ENCODE data around the gene ZNF772.

The ZNF772 gene

GRCh38 chr19:57473646-57474045 is 3.7 kb downstream of the ZNF772 start:
- no peak for DNase-seq (ENCODE audit: insufficient read length, low spot score)
- TF ChIP-seq, protein P1, sequence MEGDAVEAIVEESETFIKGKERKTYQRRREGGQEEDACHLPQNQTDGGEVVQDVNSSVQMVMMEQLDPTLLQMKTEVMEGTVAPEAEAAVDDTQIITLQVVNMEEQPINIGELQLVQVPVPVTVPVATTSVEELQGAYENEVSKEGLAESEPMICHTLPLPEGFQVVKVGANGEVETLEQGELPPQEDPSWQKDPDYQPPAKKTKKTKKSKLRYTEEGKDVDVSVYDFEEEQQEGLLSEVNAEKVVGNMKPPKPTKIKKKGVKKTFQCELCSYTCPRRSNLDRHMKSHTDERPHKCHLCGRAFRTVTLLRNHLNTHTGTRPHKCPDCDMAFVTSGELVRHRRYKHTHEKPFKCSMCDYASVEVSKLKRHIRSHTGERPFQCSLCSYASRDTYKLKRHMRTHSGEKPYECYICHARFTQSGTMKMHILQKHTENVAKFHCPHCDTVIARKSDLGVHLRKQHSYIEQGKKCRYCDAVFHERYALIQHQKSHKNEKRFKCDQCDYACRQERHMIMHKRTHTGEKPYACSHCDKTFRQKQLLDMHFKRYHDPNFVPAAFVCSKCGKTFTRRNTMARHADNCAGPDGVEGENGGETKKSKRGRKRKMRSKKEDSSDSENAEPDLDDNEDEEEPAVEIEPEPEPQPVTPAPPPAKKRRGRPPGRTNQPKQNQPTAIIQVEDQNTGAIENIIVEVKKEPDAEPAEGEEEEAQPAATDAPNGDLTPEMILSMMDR (IDR thresholded peaks at IDR 0.05; ENCODE audit: insufficient read depth, missing control alignments): no peak
- no peak for FAIRE-seq

- FAIRE-seq: no peak
- DNase-seq (ENCODE audit: insufficient read length, low spot score): no peak
- TF ChIP-seq, protein P1 (IDR thresholded peaks at IDR 0.05; ENCODE audit: insufficient read depth, missing control alignments): no peak
These were observed 10.9 kb downstream of the ZNF772 start for GRCh38 chr19:57466489-57466888.

GRCh38 chr19:57465680-57466381 is 11.5 kb downstream of the ZNF772 start:
- TF ChIP-seq, protein P1 (IDR thresholded peaks at IDR 0.05; ENCODE audit: insufficient read depth, missing control alignments): peak; percentile 35
- FAIRE-seq (no peak), DNase-seq (ENCODE audit: insufficient read length, low spot score) (no peak)

DNA sequence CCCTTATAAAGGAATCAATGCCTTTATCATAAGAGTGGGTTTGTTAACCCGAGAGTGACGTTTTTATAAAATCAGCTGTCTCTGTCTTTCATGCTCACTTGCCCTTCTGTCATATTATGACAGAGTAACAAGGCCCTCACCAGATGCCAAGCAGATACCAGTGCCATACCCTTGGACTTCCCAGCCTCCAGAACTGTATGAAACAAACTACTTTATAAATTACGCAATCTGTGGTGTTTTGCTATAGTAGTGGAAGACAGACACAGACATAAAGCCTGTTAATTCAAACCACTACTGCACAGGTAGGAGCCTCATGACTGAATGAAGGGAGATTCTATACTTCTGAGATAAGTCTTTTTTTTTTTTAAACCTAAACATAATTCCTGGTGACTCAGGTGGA is 25.1 kb downstream of the ZNF772 start:
- TF ChIP-seq, protein P1 (IDR thresholded peaks at IDR 0.05; ENCODE audit: insufficient read depth, missing control alignments): no peak
- DNase-seq (ENCODE audit: insufficient read length, low spot score): no peak
- FAIRE-seq: no peak

DNA sequence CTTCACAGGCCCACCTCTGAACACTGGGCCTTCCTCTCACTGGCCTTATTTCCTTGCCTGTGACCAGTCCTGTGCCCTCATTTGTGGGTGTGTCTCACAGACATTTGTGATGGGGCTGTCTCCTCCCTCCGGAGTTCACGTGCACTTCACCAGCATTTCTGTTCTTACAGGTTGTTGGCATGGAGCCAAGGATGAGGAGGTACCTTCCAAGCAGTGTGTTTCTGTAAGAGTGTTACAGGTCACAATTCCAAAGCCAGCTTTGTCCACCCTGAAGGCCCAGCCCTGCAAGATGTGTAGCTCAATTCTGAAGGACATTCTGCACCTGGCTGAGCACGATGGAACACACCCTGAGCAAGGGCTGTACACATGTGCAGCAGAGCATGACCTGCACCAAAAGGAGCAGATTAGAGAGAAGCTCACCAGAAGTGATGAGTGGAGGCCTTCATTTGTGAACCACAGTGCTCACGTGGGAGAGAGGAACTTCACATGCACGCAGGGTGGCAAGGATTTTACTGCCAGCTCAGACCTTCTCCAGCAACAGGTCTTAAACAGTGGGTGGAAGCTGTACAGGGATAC is 34.2 kb downstream of the ZNF772 start:
- DNase-seq (ENCODE audit: insufficient read length, low spot score): no peak
- TF ChIP-seq, protein P1 (IDR thresholded peaks at IDR 0.05; ENCODE audit: insufficient read depth, missing control alignments): no peak
- FAIRE-seq: no peak

DNA sequence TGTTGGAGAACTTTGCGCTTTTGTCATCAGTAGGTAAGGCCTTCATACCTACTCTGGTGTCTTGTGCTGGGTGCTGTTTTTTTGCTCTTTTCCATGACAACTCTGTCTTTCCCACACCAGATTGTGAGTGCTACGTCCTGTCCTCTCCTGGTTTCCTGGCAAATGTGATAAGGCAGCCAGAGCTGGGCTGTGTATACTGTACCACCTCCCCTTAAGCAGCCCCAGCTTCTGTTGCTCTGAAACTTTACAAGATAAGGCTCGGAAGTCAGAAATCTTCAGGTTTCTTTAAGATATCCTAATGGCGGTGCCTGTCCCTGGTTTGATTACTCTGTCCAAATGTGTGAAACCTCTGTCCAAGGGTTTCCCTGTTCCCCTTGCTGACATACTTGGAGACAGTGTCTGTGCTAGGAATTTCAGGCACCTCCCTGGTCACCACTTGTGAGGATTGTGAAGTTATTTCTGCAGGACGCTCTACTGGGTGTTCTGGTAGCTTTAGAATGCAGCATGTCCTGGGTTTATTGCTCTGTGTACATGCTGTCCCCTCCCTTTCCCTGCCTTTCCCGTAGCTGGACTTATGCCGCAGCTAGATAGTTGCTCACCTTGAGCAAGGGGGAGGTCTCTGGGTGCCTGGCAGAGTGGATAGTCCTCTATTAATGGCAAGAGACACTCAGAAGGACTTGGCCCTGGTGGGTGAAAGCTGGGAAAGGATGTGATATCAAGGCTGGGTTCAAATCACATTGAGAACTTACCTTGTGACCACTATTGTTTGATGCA is 35.2 kb downstream of the ZNF772 start:
- TF ChIP-seq, protein P1 (IDR thresholded peaks at IDR 0.05; ENCODE audit: insufficient read depth, missing control alignments): no peak
- no peak for DNase-seq (ENCODE audit: insufficient read length, low spot score)
- FAIRE-seq: no peak
